Activated CD4-positive, CD25-positive, alpha-beta regulatory T cell treated with anti-CD3 and anti-CD28 coated beads, Interleukin-2, amount 50 U/mL, for 16 hours (primary cell): ENCODE measurements around the gene AHDC1.

Experiments
- DNase-seq: peaks from one replicate; pipeline ENCODE4 v3.0.0-alpha.2; 2020; ENCODE audit warnings: low read depth, low spot score

AHDC1 gene

GRCh38 chr1:27576806-27577227 is 27.1 kb downstream of the AHDC1 start:
- DNase-seq = no peak

DNA sequence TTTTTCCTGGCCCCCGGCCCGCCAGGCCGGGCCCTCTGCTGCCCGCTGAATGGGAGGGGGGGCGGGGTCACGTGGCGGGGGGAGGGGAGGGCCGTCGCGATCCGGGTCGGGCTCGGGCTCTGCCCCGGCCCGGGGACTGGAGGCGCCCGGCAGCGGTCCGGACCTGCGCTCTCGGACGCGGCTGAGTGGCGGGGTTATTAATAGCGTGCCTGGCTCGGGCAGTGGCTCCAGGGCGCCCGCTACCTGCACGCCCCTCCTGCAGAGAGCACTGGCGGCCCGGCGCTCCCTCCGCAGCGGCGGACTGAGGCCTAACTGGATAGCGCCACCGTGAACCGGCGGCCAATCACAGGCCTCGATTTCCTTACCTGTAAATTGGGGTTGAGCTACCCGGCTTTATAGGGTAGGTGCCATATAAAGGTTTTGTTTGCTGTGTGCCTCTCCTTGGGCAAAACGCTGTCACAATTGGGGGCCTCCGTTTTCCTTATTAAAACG is 28.1 kb downstream of the AHDC1 start:
- no peak for DNase-seq

GRCh38 chr1:27574871-27575831 is 28.8 kb downstream of the AHDC1 start:
- DNase-seq = no peak

- DNase-seq = no peak
Measured at GRCh38 chr1:27574001-27574781, 29.8 kb downstream of the AHDC1 start.

DNA sequence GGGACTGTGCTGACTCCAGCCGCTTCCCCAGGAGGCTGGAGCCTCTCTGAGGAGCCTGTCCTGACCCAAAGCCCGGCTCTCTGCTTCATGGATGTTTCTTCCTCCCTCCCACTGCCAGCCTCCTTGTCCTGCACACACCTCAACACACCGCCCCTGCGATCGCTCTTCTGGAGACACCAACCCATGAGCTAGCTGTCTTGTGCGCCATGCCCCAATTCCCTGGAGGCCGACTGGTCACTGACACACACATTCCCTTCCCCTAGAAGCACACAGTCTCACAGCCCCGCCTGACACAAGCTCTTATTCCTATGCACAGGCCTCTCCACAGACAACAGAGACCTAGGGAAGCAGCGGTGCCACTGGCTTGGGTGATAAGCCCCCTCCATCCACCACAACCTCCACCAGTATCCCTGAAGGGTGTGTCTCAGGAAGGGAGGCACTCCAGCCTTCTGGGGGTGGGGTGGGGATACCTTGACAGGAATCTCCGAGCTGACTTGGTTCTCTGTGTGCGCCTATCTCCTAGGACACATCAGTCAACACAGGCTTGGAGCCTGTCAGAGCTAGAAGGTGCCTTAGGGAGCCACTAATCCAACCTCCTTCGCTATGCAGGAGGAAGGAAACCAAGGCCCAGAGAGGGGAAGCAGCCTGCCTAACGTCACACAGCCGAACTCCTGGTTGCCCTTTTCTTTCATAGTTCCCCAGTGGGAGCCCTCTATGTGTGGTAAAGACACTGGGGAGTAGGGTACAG is 31.1 kb downstream of the AHDC1 start:
- no peak for DNase-seq

GRCh38 chr1:27572019-27572678 is 31.8 kb downstream of the AHDC1 start:
- no peak for DNase-seq

DNA sequence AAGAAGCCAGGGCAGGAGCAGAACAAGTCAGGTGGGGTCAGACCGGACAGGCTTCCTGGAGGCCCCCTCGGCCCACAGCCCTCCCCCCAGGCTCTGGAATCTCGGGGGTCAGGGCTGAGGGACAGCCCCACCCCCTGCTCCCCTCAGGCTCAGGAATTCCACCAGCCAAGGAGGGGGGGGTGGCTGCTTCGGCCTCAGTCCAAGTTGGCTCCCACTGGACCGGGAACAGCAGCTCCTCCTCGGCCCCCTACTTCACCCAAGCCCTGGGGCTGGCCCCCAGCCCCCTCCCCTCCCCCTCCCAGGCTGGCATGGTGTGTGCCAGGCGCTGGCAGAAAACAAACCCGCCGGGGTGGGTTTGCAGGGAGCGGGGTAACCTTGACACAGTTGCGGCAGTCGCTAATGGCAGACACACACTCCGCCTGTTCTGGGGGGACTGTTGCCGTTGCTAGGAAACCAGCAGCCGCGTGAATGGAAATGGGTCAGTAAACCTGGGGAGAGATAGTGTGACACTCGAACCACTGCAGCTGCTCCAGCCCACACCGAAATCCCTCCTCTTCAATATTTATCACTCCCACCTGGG is 32.4 kb downstream of the AHDC1 start:
- DNase-seq = no peak

GRCh38 chr1:27570784-27571183 is 33.2 kb downstream of the AHDC1 start:
- no peak for DNase-seq

- DNase-seq = no peak
Measured at GRCh38 chr1:27570356-27570755, 33.6 kb downstream of the AHDC1 start.

GRCh38 chr1:27569506-27570291 is 34.2 kb downstream of the AHDC1 start:
- DNase-seq = no peak

- no peak for DNase-seq
Measured at GRCh38 chr1:27569088-27569460, 34.9 kb downstream of the AHDC1 start.

GRCh38 chr1:27568300-27569087 is 35.5 kb downstream of the AHDC1 start:
- DNase-seq = peak; percentile 83

DNA sequence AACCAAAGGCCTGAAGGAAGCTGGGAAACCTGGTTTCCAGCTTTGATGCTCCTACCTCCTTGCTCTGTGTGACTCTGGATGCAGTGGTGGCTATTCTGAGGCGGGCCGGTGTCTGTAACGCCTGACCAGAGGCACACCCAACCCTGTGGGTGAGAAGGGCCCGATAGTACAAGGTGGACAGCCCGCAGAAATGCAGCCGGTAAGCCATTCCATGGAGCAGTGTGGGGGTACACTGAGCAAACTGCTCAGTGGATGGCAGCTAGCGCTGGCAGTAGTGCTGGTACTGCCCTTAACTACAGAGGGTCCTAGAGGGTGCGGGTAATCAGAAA is 36.0 kb downstream of the AHDC1 start:
- DNase-seq = no peak

DNA sequence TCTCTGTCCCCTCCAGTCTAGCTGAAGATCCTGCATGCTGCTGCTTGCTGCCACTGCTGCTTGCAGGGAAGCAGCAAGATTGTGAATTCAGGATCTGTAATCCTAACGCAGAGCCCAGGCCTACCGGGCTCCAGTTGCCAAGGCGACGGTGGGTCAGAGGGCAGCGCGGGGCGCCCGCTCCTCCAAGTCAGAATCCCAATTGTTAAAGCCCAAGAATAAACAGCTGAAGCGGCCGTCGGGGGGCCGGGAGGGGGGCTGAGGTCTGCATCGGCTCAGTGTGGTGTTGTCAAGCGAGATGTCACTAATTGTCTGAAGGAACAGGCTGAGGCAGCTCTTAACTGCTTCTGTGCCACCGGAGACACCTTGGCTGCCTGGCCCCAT is 36.8 kb downstream of the AHDC1 start:
- no peak for DNase-seq

- DNase-seq = no peak
Measured at GRCh38 chr1:27566462-27567145, 37.3 kb downstream of the AHDC1 start.

DNA sequence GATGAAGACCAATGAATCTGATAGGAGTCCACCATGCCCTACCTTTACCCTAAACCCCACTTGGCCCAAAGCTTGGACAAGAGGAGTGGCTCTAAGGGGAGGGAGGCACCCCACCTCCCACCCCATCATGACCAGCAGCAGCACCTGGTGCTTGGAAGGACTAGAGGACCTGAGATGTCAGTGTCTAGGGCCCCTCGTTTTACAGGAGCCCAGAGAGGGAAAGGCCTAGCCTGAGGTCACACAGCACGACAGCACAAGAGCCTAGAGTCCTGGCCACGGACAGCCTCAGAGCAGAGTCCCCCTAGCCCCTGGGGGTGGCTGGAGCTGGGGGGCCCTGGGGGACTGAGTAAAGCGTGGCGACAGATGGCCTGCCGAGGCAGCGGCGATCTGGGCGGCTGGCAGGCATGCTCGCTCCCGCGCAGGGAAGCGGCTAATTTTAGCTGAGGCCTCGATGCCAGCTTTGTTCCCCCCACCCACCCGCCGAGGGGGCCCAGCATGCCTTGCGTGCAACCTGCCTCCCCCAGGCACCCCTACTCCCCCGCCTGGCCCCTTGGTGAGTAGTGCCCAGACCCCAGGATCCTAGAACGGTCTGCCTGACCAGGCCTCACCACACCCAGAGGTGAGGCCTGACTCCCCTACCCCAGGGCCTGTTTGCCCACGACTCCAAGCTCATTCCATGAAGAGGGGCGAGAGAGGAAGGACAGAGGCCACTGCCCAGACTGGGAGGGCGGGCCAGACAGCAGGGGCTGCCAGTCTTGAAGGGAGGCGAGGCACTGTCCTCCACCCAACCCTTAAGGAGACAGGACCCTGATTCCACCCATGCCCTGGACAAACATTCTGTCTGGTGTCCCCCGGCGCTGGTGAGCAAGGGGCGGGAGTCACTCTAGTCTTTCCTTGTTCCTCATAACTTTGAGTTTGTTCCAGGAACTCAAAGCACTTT is 39.0 kb downstream of the AHDC1 start:
- no peak for DNase-seq

DNA sequence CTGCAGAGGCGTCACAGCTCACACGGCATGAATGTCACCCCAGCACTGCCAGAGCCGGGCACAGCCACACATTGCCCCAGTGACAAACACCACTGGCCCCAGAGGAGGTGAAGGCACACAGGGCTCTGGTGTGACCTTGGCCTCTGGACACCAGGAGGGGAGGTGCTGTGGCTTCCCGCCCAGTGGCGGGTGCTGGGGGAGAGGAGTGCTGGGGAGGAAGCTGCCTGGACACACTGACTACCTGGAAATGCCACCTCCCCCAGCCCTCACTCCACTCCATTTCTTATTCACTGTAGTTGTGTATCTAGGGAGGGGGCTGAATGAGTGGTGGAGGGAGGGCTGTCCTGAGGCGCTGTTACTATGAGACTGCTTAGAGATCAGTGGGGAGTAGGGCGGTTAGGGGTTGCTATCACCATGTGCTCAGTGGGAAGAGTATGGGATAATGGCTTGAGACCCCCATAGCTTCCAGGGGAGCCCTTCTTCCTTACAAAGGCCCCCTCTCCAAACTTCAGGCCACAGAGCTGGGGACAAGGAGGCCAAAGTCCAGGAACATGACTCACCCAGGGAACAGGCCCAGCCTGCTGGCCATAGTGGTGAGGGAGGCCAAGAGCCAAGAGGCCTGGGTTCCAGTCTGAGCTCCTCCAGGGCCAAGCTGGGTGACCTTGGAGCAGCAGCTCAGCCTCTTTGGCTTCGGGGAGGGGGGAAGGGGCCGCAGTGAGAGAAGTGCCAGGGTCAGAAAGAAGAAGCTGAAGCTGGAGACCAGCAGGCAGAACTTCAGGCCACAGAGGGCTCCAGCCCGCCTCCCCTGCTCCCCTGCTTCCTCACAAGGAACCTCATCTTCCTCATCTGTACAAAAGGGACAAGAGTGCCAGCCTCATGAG is 40.1 kb downstream of the AHDC1 start:
- DNase-seq = no peak
